ENCODE results near the gene MAP1LC3B2. TPM values are rescaled to one million over a fixed set of nuclear protein-coding genes. Genes with fewer than 3 reads are reported as not detected.

The MAP1LC3B2 gene
- total and polyA plus RNA-seq, 3 experiments from 2014 or later: 0.96 to 5.8 (median 1.7) TPM

- no peaks in the 10 kb centered on the region for H3K27me3 ChIP-seq (ENCODE audit: insufficient read depth, low read length, poor library complexity, severe bottlenecking)
- no peaks in the 10 kb centered on the region for H3K9me3 Mint-ChIP-seq
- ChIA-PET POLR2A (interaction anchor here (0.6 kb wide), 1 partner anchor 22 kb away, joined by 5 read pairs; no protein-coding TSS in a partner anchor), CTCF (no interaction called here)
- no peak overlapping the region for H3K27ac ChIP-seq (ENCODE audit: low read depth, low read length)
- no peaks in the 10 kb centered on the region for H3K36me3 Mint-ChIP-seq
- no peak overlapping the region for H3K27ac Mint-ChIP-seq
- no peak overlapping the region for H3K4me3 Mint-ChIP-seq
- no peaks in the 10 kb centered on the region for H3K36me3 ChIP-seq (ENCODE audit: insufficient read depth, low read length)
- no peaks in the 10 kb centered on the region for H3K9me3 ChIP-seq (ENCODE audit: low read length)
- no peak overlapping the region for H3K4me3 ChIP-seq (ENCODE audit: low read length)
- H3K4me1 ChIP-seq (ENCODE audit: insufficient read depth, low read length): no peaks in the 10 kb centered on the region
- no peak for DNase-seq
- H3K4me1 Mint-ChIP-seq: peaks cover 3 to 7% (median 3%) of the 10 kb centered on the region in 3 donors
- H3K27me3 Mint-ChIP-seq: peaks cover 21 to 31% of the 10 kb centered on the region in 2 donors
These were observed 34.9 kb upstream of the MAP1LC3B2 start for GRCh38 chr12:116524311-116524710.

- H3K27ac ChIP-seq (ENCODE audit: low read depth, low read length): no peak overlapping the region
- POLR2A ChIA-PET: interaction anchor here (0.6 kb wide), 1 partner anchor 21 kb away, joined by 5 read pairs; no protein-coding TSS in a partner anchor
- H3K27me3 ChIP-seq (ENCODE audit: insufficient read depth, low read length, poor library complexity, severe bottlenecking): no peaks in the 10 kb centered on the region
- H3K27ac Mint-ChIP-seq: no peak overlapping the region
- H3K9me3 Mint-ChIP-seq: no peaks in the 10 kb centered on the region
- H3K4me3 Mint-ChIP-seq: no peak overlapping the region
- CTCF ChIA-PET: no interaction called here
- H3K36me3 ChIP-seq (ENCODE audit: insufficient read depth, low read length): no peaks in the 10 kb centered on the region
- H3K4me1 ChIP-seq (ENCODE audit: insufficient read depth, low read length): no peaks in the 10 kb centered on the region
- H3K4me1 Mint-ChIP-seq: peaks cover 3 to 7% (median 3%) of the 10 kb centered on the region in 3 donors
- H3K9me3 ChIP-seq (ENCODE audit: low read length): no peaks in the 10 kb centered on the region
- DNase-seq: no peak
- H3K36me3 Mint-ChIP-seq: no peaks in the 10 kb centered on the region
- peaks cover 21 to 31% of the 10 kb centered on the region in 2 donors for H3K27me3 Mint-ChIP-seq
- no peak overlapping the region for H3K4me3 ChIP-seq (ENCODE audit: low read length)
These were observed 34.2 kb upstream of the MAP1LC3B2 start for GRCh38 chr12:116524964-116525379.

GRCh38 chr12:116525418-116526001, 33.7 kb upstream of the MAP1LC3B2 start:
- H3K9me3 Mint-ChIP-seq: no peaks in the 10 kb centered on the region
- CTCF ChIA-PET: no interaction called here
- H3K36me3 ChIP-seq (ENCODE audit: insufficient read depth, low read length): no peaks in the 10 kb centered on the region
- peaks cover 3 to 7% (median 3%) of the 10 kb centered on the region in 3 donors for H3K4me1 Mint-ChIP-seq
- H3K27me3 Mint-ChIP-seq: peaks cover 21 to 31% of the 10 kb centered on the region in 2 donors
- no peaks in the 10 kb centered on the region for H3K9me3 ChIP-seq (ENCODE audit: low read length)
- no peaks in the 10 kb centered on the region for H3K27me3 ChIP-seq (ENCODE audit: insufficient read depth, low read length, poor library complexity, severe bottlenecking)
- no peaks in the 10 kb centered on the region for H3K4me1 ChIP-seq (ENCODE audit: insufficient read depth, low read length)
- DNase-seq: no peak
- no peak overlapping the region for H3K4me3 Mint-ChIP-seq
- no peak overlapping the region for H3K27ac ChIP-seq (ENCODE audit: low read depth, low read length)
- no peak overlapping the region for H3K27ac Mint-ChIP-seq
- POLR2A ChIA-PET: no interaction called here
- H3K4me3 ChIP-seq (ENCODE audit: low read length): no peak overlapping the region
- H3K36me3 Mint-ChIP-seq: no peaks in the 10 kb centered on the region

DNA sequence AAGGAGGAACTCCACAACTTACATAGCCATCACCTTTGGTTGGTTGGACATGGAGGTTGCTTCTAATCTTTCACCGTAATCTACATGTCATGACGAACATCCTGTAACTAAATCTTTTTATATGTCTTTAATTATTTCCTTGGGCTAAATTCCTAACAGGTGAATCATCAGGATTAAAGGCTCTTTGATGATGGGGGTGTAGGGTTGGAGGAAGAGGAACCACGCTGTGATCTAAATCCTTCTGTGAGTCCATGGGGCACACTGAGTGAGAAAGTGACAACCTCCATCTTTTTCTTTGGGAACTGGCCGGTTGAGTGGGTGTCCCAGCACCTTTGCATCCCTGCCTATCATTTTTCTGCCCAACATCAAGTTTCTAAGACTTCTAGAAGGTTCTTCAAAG, 31.1 kb upstream of the MAP1LC3B2 start:
- H3K27ac Mint-ChIP-seq: no peak overlapping the region
- H3K36me3 ChIP-seq (ENCODE audit: insufficient read depth, low read length): no peaks in the 10 kb centered on the region
- H3K27ac ChIP-seq (ENCODE audit: low read depth, low read length): no peak overlapping the region
- no peak for DNase-seq
- H3K4me3 Mint-ChIP-seq: no peak overlapping the region
- H3K27me3 Mint-ChIP-seq: peaks cover 25 to 28% of the 10 kb centered on the region in 2 donors
- no peaks in the 10 kb centered on the region for H3K36me3 Mint-ChIP-seq
- no peaks in the 10 kb centered on the region for H3K9me3 ChIP-seq (ENCODE audit: low read length)
- H3K27me3 ChIP-seq (ENCODE audit: insufficient read depth, low read length, poor library complexity, severe bottlenecking): no peaks in the 10 kb centered on the region
- H3K4me3 ChIP-seq (ENCODE audit: low read length): no peak overlapping the region
- no peaks in the 10 kb centered on the region for H3K9me3 Mint-ChIP-seq
- H3K4me1 Mint-ChIP-seq: peaks cover 9 to 12% (median 11%) of the 10 kb centered on the region in 3 donors
- POLR2A ChIA-PET: no interaction called here
- CTCF ChIA-PET: no interaction called here
- peaks cover 7% of the 10 kb centered on the region for H3K4me1 ChIP-seq (ENCODE audit: insufficient read depth, low read length)

- CTCF ChIA-PET: no interaction called here
These were observed 30.7 kb upstream of the MAP1LC3B2 start for GRCh38 chr12:116528498-116528897.

GRCh38 chr12:116529048-116529447, 30.1 kb upstream of the MAP1LC3B2 start:
- Mint-ChIP-seq H3K9me3 (no peaks in the 10 kb centered on the region), H3K36me3 (no peaks in the 10 kb centered on the region), H3K4me1 (peaks cover 13 to 19% (median 18%) of the 10 kb centered on the region in 3 donors), H3K27me3 (peaks cover 25 to 28% of the 10 kb centered on the region in 2 donors), H3K4me3 (no peak overlapping the region), H3K27ac (no peak overlapping the region)
- Histone ChIP-seq H3K27ac (ENCODE audit: low read depth, low read length) (no peak overlapping the region), H3K27me3 (ENCODE audit: insufficient read depth, low read length, poor library complexity, severe bottlenecking) (no peaks in the 10 kb centered on the region), H3K4me3 (ENCODE audit: low read length) (no peak overlapping the region), H3K36me3 (ENCODE audit: insufficient read depth, low read length) (no peaks in the 10 kb centered on the region), H3K9me3 (ENCODE audit: low read length) (no peaks in the 10 kb centered on the region), H3K4me1 (ENCODE audit: insufficient read depth, low read length) (peaks cover 11% of the 10 kb centered on the region)
- DNase-seq: no peak
- ChIA-PET CTCF (no interaction called here), POLR2A (interaction anchor here (0.9 kb wide), 1 partner anchor 31 kb away, joined by 3 read pairs; the partner anchor contains the start of gene MAP1LC3B2)

More at GRCh38 chr12:116528498-116528897, 30.7 kb upstream of the MAP1LC3B2 start:
- Mint-ChIP-seq H3K9me3 (no peaks in the 10 kb centered on the region), H3K27me3 (peaks cover 25 to 28% of the 10 kb centered on the region in 2 donors), H3K27ac (no peak overlapping the region), H3K4me3 (no peak overlapping the region), H3K36me3 (no peaks in the 10 kb centered on the region), H3K4me1 (peaks cover 12 to 16% (median 15%) of the 10 kb centered on the region in 3 donors)
- Histone ChIP-seq H3K27me3 (ENCODE audit: insufficient read depth, low read length, poor library complexity, severe bottlenecking) (no peaks in the 10 kb centered on the region), H3K9me3 (ENCODE audit: low read length) (no peaks in the 10 kb centered on the region), H3K4me1 (ENCODE audit: insufficient read depth, low read length) (peaks cover 11% of the 10 kb centered on the region), H3K36me3 (ENCODE audit: insufficient read depth, low read length) (no peaks in the 10 kb centered on the region), H3K27ac (ENCODE audit: low read depth, low read length) (no peak overlapping the region), H3K4me3 (ENCODE audit: low read length) (no peak overlapping the region)
- POLR2A ChIA-PET: interaction anchor here (0.9 kb wide), 1 partner anchor 31 kb away, joined by 3 read pairs; the partner anchor contains the start of gene MAP1LC3B2
- no peak for DNase-seq

DNA sequence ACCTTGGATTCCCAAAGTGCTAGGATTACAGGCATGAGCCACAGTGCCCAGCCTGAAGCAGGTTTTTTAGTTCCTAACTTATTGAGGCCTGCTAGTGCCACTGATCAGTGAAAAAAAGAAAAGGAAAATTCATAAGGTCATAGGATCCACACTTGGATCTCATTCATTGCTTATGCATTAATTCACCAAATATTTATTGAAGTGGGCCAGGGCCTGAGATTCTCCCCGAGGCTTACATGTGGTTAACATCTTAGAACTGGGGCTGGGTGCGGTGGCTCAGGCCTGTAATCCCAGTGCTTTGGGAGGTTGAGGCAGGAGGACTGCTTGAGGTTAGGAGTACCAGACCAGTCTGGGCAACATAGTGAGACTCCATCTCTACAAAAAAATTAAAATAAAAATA, 29.5 kb upstream of the MAP1LC3B2 start:
- ChIA-PET POLR2A (no interaction called here), CTCF (no interaction called here)
- no peaks in the 10 kb centered on the region for H3K27me3 ChIP-seq (ENCODE audit: insufficient read depth, low read length, poor library complexity, severe bottlenecking)
- Mint-ChIP-seq H3K9me3 (no peaks in the 10 kb centered on the region), H3K4me3 (no peak overlapping the region), H3K27ac (no peak overlapping the region), H3K36me3 (no peaks in the 10 kb centered on the region), H3K4me1 (peaks cover 17 to 25% (median 23%) of the 10 kb centered on the region in 3 donors), H3K27me3 (peaks cover 25 to 28% of the 10 kb centered on the region in 2 donors)
- no peaks in the 10 kb centered on the region for H3K9me3 ChIP-seq (ENCODE audit: low read length)
- no peak for DNase-seq
- H3K36me3 ChIP-seq (ENCODE audit: insufficient read depth, low read length): no peaks in the 10 kb centered on the region
- no peak overlapping the region for H3K27ac ChIP-seq (ENCODE audit: low read depth, low read length)
- H3K4me1 ChIP-seq (ENCODE audit: insufficient read depth, low read length): peaks cover 11% of the 10 kb centered on the region
- no peak overlapping the region for H3K4me3 ChIP-seq (ENCODE audit: low read length)

- peak overlapping the region; percentile 80 to 93 (median 87) for H3K4me3 Mint-ChIP-seq
- no peak overlapping the region for H3K27ac ChIP-seq (ENCODE audit: low read depth, low read length)
- H3K9me3 ChIP-seq (ENCODE audit: low read length): no peaks in the 10 kb centered on the region
- no peak overlapping the region for H3K4me3 ChIP-seq (ENCODE audit: low read length)
- no peaks in the 10 kb centered on the region for H3K9me3 Mint-ChIP-seq
- DNase-seq: no peak
- peak overlapping the region in 1 of 8 donors; percentile 94 for H3K27ac Mint-ChIP-seq
- H3K36me3 Mint-ChIP-seq: no peaks in the 10 kb centered on the region
- H3K36me3 ChIP-seq (ENCODE audit: insufficient read depth, low read length): no peaks in the 10 kb centered on the region
- H3K27me3 ChIP-seq (ENCODE audit: insufficient read depth, low read length, poor library complexity, severe bottlenecking): no peaks in the 10 kb centered on the region
- CTCF ChIA-PET: interaction anchor here (0.7 to 1.3 kb wide), 2 partner anchors 19 to 27 kb away, joined by 3 to 6 read pairs; partner anchors contain the start of gene MAP1LC3B2
- peaks cover 15 to 20% of the 10 kb centered on the region in 2 donors for H3K27me3 Mint-ChIP-seq
- H3K4me1 ChIP-seq (ENCODE audit: insufficient read depth, low read length): peaks cover 11% of the 10 kb centered on the region
- POLR2A ChIA-PET: no interaction called here
- peaks cover 23 to 36% (median 29%) of the 10 kb centered on the region in 3 donors for H3K4me1 Mint-ChIP-seq
These were observed 26.8 kb upstream of the MAP1LC3B2 start for GRCh38 chr12:116532428-116532827.
